ENCODE results near the gene VPS26C.

DNA sequence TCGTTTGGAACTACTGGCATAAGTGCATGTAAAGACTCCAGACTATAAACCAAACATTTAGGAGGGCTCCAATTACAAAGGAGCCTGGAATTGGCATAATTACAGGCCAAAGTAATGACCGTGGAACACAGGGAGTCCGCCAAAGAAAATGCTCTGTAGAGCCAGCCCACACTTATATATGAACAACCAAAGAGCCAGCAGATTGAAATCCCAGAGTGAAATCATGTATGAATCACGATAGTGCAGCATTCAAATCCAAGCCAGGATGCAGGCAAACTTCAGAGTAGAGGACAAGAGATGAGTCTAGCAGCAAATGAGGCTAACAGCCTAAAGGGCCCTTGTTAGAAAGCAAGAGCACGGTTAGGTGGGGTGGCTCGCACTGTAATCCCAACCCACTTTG, 13.1 kb downstream of the VPS26C start:
- TF ChIP-seq POLR2A (IDR thresholded peaks at IDR 0.05) (no peak), CTCF (IDR thresholded peaks at IDR 0.05 in 8 of 11, conservative IDR thresholded peaks at IDR 0.05 in 3 of 11) (no peak), POLR2AphosphoS5 (IDR thresholded peaks at IDR 0.05) (no peak)
